ENCODE results near the gene TMCO6.

GRCh38 chr5:140658870-140659269 lies 19.6 kb downstream of the TMCO6 start:
- TF ChIP-seq CTCF (IDR thresholded peaks at IDR 0.05 in 8 of 11, conservative IDR thresholded peaks at IDR 0.05 in 3 of 11) (no peak), POLR2A (IDR thresholded peaks at IDR 0.05) (no peak), POLR2AphosphoS5 (IDR thresholded peaks at IDR 0.05) (peak in 1 of 3 donors; percentile 8)
